HFFc6 (cell line): ENCODE results near the gene SEPTIN2. TPM values are rescaled to one million over a fixed set of nuclear protein-coding genes. Genes with fewer than 3 reads are reported as not detected.

Source experiments
- DNase-seq: peaks from one replicate; pipeline ENCODE4 v3.0.0-alpha.2; 2018
- H3K27ac Mint-ChIP-seq: 2 replicates; pipeline ENCODE4 v1.8.0; 2020; ENCODE audit warnings: mild to moderate bottlenecking, mixed read lengths
- H3K27me3 Mint-ChIP-seq: 2 replicates; pipeline ENCODE4 v1.8.0; 2021; ENCODE audit warnings: mild to moderate bottlenecking, moderate library complexity, mixed read lengths; ENCODE audit not compliant: insufficient read depth
- H3K36me3 Mint-ChIP-seq: 2 replicates; pipeline ENCODE4 v1.8.0; 2021; ENCODE audit warnings: low read depth, mixed read lengths
- H3K4me1 Mint-ChIP-seq: 2 replicates; pipeline ENCODE4 v1.8.0; 2020; ENCODE audit warnings: low read depth, mixed read lengths
- H3K4me3 Mint-ChIP-seq: 2 replicates; pipeline ENCODE4 v1.8.0; 2020; ENCODE audit warnings: mild to moderate bottlenecking, moderate library complexity, mixed read lengths
- H3K9me3 Mint-ChIP-seq: 2 replicates; pipeline ENCODE4 v1.8.0; 2020; ENCODE audit warnings: mild to moderate bottlenecking, mixed read lengths
- CTCF ChIP-seq: fragments of 200-600 bp; sonication (generic); IDR thresholded peaks from 2 replicates; pipeline ENCODE4 v1.5.0; 2021; ENCODE audit warnings: antibody characterized with exemption, mild to moderate bottlenecking
- total RNA-seq, 6 experiments: library from RNA; stranded (reverse); fragmentation: NEBNext Ultra II Directional; extraction: Animal tissue kit (Norgen Biotek cat#: 25700); gene quantifications; 2 replicates in 1 of 6; 3 replicates in 5 of 6; pipeline ENCODE4 v1.2.3, GENCODE V29; 2021

SEPTIN2 gene
- total RNA-seq, 6 experiments from 2014 or later: 399 to 468 (median 441) TPM

GRCh38 chr2:241280291-241280690 lies 35.4 kb upstream of the SEPTIN2 start:
- no peak overlapping the region for H3K4me3 Mint-ChIP-seq
- H3K27ac Mint-ChIP-seq: no peak overlapping the region
- peaks cover 5% of the 10 kb centered on the region for H3K9me3 Mint-ChIP-seq
- H3K4me1 Mint-ChIP-seq: peaks cover 23% of the 10 kb centered on the region
- DNase-seq: no peak
- TF ChIP-seq CTCF: no peak
- H3K27me3 Mint-ChIP-seq: 0 out of 2 replicates have a peak, but pooled peaks cover 3% of the 10 kb centered on the region
- peaks cover 16% of the 10 kb centered on the region for H3K36me3 Mint-ChIP-seq

- Mint-ChIP-seq H3K9me3 (no peaks in the 10 kb centered on the region), H3K27me3 (no peaks in the 10 kb centered on the region; the same call in 1 of the 2 replicates), H3K4me1 (peaks cover 19% of the 10 kb centered on the region; the same call in 1 of the 2 replicates)
Measured at GRCh38 chr2:241282555-241282954, 33.2 kb upstream of the SEPTIN2 start.

GRCh38 chr2:241285596-241285995 lies 30.1 kb upstream of the SEPTIN2 start:
- DNase-seq: no peak
- Mint-ChIP-seq H3K27ac (peak overlapping the region; percentile 34; the same call in 1 of the 2 replicates), H3K27me3 (no peaks in the 10 kb centered on the region; the same call in 1 of the 2 replicates), H3K9me3 (no peaks in the 10 kb centered on the region), H3K36me3 (peaks cover 24% of the 10 kb centered on the region), H3K4me3 (no peak overlapping the region), H3K4me1 (peaks cover 28% of the 10 kb centered on the region)
- TF ChIP-seq CTCF: no peak

More at GRCh38 chr2:241282555-241282954, 33.2 kb upstream of the SEPTIN2 start:
- Mint-ChIP-seq H3K4me3 (no peak overlapping the region), H3K36me3 (peaks cover 12% of the 10 kb centered on the region; the same call in 1 of the 2 replicates), H3K27ac (no peak overlapping the region; the same call in 1 of the 2 replicates)
- TF ChIP-seq CTCF: no peak
- no peak for DNase-seq

- peaks cover 32% of the 10 kb centered on the region for H3K4me1 Mint-ChIP-seq
- H3K27ac Mint-ChIP-seq: no peak overlapping the region
- DNase-seq: no peak
- no peak overlapping the region for H3K4me3 Mint-ChIP-seq
- no peak for TF ChIP-seq CTCF
- no peaks in the 10 kb centered on the region for H3K9me3 Mint-ChIP-seq
- H3K27me3 Mint-ChIP-seq: no peaks in the 10 kb centered on the region; the same call in 1 of the 2 replicates
- H3K36me3 Mint-ChIP-seq: peaks cover 24% of the 10 kb centered on the region
Measured at GRCh38 chr2:241286348-241287090, 29.2 kb upstream of the SEPTIN2 start.

- no peak for TF ChIP-seq CTCF
- H3K36me3 Mint-ChIP-seq: peaks cover 24% of the 10 kb centered on the region
- DNase-seq: no peak
- peaks cover 46% of the 10 kb centered on the region for H3K4me1 Mint-ChIP-seq
- 0 out of 2 replicates have a peak overlapping the region, but pooled peaks have one; percentile 5 for H3K27ac Mint-ChIP-seq
- no peaks in the 10 kb centered on the region for H3K9me3 Mint-ChIP-seq
- no peak overlapping the region for H3K4me3 Mint-ChIP-seq
- no peaks in the 10 kb centered on the region; the same call in 1 of the 2 replicates for H3K27me3 Mint-ChIP-seq
Measured at GRCh38 chr2:241288324-241288888, 27.3 kb upstream of the SEPTIN2 start.
